Measurements from ENCODE around the gene MROH8.
"Not testable (repeated sequence)": the region's sequence is repeated elsewhere in the genome, so short reads cannot be mapped to it uniquely, and the experiment has no call there.

MROH8 gene

DNA sequence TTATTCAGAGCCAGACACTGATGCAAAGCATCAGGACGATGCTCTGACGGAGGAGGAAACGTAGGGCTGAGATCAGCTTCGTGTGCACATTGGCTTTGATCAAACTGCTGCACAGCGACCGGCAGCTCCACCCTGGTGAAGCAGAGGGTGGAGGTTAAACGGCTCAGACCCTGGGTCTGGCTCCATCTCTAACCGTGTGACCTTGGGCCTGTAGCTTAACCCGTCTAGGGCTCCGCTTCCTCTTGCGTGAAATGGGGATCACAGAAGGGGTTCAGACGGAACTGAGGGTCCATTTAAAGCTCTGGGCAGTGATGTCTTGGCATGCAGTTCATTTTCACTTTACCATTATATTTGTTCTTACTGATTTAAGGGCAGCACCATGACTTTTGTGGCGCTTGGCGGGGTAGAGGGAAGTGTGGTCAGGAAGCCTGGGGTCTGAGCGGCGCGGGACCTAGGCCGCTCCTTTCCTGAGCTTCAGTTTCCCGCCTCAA, 84.2 kb downstream of the MROH8 start:
- DNase-seq (ENCODE audit: low read depth in 2 of 2): peak in 1 of 2 donors; percentile 5

DNA sequence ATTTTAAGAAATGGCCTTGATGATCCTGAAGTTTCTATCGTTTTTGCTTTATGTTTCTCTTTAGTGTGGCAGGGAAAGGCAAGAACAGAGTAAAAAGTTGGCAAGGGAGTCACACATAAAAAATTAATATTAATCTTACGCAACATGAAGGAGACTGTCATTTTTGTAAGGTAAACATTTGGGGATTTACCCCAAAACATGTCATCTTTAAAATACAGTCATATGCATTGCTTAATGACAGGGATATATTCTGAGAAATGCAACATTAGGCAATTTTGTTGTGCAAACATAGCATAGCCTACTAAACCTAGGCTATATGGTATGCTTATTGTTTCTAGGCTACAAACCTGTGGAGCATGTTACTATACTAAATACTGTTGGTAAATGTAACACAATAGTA, 88.9 kb downstream of the MROH8 start:
- DNase-seq (ENCODE audit: low read depth in 2 of 2): no peak

DNA sequence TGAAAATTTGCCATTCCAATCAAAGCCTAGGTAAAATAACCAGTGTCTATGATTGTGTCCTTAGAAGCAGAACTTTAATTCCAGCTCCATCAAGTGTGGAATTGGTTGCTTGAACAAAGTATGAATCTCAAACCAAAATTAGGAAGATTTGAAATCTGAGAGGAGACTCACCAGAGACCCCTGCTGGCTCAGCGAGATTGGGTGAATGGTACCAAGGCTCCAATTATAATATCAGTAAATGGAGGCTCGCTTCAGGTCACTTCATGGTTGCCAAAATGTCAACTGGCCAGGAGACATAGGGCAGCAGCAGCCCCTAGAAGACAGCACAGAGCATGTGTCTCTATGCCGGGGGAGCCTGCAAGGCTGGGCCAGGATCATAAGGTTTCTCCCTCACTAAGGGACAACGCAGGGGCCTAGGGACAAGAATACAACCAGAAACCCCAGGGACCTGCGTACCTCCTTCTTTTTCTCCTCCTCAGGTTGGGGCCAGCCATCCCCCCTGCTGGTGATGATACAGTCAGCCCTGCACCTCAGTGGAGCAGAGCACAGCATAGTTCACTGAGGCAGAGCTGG, 97.5 kb downstream of the MROH8 start:
- DNase-seq (ENCODE audit: low read depth in 2 of 2): peak in 1 of 2 donors; percentile 5

DNA sequence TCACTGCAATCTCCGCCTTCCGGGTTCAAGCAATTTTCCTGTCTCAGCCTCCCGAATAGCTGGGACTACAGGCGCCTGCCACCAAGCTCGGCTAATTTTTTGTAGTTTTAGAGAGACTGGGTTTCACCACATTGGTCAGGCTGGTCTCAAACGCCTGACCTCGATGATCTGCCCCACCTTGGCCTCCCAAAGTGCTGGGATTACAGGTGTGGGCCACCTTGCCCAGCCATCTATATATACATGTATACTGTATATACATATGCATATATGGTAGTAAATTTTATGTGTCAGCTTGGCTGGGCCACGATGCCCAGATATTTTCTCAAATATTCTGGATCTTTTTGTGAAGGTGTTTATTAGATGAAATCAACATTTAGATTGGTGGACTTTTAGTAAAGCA, 102.3 kb downstream of the MROH8 start:
- DNase-seq (ENCODE audit: low read depth in 2 of 2): no peak

DNA sequence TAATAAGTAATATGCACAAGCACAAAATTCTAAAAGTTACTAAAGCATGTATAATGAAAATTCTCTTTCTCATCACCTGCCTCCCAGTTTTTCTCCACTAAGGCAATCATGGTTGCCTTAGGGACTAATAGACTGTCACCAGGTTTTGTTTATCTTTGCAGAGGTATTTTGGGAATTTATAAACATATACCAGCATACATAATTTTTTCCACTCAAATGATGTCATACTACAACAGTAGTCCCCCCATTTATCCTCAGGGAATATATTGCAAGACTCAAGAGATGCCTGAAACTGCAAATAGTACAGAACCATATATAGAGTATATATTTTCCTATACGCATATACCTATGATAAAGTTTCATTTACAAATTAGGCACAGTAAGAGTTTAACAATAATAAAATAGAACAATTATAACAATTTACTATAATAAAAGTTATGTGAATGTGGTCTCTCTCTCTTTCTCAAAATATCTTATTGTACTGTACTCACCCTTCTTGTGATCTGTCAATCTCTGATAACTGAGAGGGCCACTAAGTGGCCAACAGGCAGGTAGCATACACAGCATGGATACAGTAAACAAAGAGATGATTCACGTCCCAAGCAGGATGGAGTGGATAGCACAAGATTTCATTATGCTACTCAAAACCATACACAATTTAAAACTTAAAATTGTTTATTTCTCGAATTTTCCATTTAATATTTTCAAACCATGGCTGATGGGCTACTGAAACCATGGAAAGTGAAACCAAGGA, 103.2 kb downstream of the MROH8 start:
- DNase-seq (ENCODE audit: low read depth in 2 of 2): no peak

DNA sequence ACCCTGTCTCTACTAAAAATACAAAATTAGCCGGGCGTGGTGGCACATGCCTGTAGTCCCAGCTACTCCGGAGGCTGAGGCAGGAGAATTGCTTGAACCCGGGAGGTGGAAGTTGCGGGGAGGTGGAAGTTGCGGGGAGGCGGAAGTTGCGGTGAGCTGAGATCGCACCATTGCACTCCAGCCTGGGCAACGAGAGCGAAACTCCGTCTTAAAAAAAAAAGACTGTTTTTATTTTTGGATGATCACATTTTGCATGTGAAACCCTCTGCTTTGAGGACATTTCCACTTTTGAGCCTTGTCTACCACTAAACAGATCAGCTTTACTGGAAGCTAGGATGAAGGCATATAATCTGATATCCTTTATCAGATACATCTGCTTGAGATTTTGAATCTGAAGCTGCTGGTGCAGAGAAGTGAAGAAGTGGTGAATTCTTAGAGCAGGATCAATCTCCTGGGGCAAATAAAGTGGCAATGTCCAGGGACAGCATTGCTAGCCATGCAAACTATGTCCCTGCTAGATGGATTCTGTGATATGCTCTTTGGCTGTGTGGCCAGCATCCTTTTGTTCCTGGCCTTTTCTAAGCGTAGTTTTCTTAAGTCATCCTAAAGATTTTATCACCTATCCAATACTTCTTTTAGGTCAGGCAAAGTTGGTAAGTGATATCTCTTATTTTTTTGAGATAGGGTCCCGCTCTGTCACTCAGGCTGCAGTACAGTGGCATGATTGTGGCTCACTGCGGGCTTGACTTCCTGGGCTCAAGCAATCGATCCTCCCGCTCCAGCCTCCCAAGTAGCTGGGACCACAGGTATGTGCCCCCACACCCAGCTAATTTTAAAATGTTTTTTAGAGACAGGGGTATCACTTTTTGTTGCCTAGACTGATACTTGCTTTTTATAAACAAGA, 106.8 kb downstream of the MROH8 start:
- no peak for DNase-seq (ENCODE audit: low read depth in 2 of 2)

DNA sequence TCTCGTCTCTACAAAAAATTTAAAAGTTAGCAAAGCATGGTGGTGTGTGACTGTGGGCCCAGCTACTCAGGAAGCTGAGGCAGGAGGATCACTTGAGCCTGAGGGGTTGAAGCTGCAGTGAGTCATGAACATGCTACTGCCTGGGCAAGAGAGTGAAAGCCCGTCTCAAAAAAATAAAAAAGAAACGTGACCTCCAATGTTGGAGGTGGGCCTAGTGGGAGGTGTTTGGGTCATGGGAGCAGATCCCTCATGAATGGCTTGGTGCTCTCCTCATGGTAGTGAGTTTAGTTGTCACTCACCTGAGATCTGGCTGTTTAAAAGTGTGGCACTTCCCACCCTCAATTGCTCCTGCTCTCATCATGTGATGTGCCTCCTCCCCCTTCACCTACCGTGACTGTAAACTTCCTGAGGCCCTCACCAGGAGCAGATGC, 107.9 kb downstream of the MROH8 start:
- no peak for DNase-seq (ENCODE audit: low read depth in 2 of 2)

DNA sequence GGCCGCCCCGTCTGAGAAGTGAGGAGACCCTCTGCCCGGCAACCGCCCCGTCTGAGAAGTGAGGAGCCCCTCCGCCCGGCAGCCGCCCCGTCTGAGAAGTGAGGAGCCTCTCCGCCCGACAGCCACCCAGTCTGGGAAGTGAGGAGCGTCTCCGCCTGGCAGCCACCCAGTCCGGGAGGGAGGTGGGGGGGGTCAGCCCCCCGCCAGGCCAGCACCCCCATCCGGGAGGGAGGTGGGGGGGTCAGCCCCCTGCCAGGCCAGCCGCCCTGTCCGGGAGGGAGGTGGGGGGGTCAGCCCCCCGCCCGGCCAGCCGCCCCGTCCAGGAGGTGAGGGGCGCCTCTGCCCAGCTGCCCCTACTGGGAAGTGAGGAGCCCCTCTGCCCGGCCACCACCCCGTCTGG, 109.8 kb downstream of the MROH8 start:
- not testable (repeated sequence) for DNase-seq (ENCODE audit: low read depth in 2 of 2)

DNA sequence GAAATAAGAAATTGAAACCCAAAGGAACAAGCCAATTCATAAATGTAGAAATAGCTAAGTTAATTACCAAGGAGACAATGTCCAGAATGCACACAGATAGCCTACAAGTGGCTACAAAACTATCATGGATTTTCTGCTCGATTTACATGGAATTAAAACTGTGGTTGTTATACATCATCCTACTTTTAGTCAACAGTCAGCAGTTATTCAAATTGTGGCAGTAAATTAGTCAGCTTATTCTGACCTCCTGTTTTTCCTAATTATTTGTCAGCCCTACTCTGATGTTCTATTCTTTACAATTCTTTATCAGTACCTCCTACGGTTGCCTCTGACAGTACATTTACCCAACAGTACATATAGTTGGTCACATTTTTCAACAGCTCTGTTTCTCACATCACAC, 113.2 kb downstream of the MROH8 start:
- DNase-seq (ENCODE audit: low read depth in 2 of 2): no peak

DNA sequence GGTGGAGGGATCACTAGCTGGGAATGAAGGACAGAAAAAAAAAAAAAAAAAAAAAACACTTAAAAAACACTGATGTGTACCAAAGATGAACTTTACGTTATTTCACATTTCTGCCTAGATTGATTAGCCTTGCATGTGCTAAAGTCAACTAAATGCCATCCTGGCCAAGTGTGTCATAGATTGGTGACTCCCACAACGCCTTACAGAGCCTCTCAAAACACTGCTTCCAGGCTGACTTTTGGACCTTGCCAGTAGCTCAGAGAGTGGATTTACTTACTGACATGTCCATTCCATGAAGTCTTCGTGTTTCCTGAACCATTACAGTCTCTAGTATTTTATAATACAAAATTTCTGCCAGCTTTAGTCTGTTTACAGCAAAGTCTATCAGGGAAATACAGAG, 124.1 kb downstream of the MROH8 start:
- DNase-seq (ENCODE audit: low read depth in 2 of 2): no peak

DNA sequence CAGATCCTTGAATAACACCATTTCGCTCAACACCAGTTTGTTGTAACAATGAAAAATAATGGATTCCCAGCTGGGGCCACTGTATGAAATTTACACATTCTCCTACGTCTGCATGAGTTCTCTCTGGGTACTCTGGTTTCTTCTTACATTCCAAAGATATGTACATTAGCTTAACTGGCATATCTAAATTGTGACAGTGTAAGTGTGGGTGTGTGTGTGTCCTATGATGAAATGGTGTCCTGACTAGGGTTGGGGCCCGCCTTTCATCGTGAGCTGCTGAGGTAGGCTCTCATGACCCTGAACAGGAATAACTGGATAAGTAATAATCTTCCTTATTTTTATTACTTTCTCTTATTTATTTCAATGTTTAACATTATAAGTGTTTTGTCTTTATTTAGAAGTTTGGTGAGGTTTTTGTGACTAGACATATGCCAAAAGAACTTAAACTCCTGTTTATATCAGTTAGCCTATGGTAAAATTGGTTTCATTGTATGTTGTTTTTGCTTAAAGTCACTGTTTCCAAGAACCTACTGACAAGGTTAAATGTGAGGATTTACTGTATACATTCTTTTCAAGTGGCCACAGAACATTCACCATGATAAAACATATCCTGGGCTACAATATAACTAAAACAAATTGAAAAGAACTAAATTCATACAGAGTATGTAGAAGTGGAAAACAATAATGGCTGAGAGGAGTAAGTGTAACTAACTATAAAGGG, 126.0 kb downstream of the MROH8 start:
- DNase-seq (ENCODE audit: low read depth in 2 of 2): no peak

Measured in stimulated activated CD4-positive, alpha-beta T cell treated with anti-CD3 and anti-CD28 coated beads, Interleukin-1b, Interleukin-23, amount 100 ng/mL, for 1 hour (primary cell).